ENCODE measurements around the gene ASPRV1.
A peak's percentile ranks its signal among the peaks of the same experiment; 100 is the strongest.

ASPRV1 gene

DNA sequence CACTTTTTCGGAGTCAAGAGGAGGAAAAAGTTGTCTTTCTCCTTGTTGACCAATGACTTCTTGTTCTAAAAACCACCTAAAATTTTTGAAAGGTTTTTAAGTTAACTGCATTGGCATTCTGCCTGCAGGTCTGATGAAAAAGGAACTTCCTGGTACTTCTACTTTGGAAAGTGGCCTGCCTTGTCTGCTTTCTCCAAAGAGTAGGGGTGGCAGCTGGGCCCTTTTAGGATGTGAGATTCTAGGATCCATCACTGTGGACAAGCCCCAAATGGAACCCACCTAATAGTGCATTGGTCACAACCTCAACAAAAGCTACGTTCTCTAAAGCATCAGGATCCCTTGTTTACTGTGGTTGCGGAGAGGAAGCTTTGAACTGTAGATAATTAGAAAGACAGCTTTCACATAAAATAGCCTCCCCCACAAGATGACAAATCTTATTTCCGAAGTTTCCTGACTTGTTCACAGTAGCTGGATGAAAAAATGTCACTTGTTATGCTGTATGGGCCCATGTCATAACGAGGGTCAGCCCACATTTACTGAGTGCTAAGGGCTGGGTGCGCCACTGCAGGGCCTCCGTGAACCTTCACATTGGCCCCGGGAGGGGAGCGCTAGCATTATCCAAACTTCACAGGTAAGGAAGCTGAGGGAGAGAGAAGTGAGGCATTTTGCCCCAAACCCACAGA lies 17.4 kb downstream of the ASPRV1 start:
- no peak for DNase-seq (ENCODE audit: low read depth in 2 of 2, low spot score in 1 of 2)

DNA sequence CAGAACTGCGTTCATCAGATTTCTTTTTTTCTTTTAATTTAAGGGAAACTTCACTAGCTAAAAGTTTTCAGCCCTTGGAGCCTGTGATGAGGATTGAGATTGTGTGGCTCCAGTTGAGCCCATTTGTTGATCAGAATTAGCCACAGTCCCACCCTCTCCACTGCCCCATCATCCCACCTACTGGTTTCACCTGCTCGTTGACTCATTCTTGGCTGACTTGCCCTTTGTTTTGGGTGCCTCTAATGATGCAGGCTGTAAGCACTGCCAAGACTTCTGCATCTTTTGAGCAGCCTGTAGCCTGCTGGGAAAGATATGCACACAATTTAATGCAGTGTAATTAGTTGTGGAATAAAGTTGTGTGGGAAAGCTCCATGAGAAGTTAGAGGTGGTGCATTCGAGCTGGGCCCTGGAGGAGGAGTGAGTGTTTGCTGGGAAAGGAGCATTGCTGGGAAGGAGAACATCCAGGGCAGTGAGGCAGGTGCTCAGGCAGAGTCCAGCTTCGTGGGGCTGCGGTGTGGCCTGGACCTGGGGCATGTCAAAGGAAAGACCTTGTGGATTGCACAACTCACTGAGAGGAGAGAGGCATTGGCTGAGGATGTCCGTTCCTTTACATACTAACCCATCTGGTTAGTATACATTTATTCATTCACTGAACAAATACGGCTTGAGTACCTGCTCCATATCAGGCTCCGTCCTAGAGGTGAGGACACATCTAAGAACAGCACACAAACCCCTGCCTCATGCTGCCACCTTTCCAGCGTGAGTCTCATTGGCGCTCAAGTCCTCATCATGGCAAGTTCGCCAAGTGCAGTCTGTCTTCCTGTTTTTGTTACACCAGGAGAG lies 18.2 kb downstream of the ASPRV1 start:
- no peak for DNase-seq (ENCODE audit: low read depth in 2 of 2, low spot score in 1 of 2)

DNA sequence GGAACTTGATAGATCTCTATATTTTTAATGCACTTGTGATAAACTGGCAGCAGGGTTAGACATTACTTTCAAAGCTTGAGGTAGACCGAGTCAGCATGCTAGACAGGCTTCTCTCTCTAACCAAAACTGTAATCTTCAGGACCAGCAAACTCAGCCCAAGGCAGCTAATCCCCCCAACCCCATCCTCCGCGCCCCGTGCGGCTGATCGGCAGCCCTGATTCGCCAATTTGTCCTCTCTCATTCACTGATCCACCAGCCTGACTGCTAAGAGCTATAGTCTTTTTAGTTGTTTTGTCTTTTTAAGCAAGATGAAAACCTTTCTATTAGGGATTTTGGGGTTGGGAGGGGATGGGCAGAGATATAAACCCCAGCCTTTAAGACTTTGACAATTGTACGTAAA lies 20.7 kb downstream of the ASPRV1 start:
- DNase-seq (ENCODE audit: low read depth in 2 of 2, low spot score in 1 of 2) = no peak

DNA sequence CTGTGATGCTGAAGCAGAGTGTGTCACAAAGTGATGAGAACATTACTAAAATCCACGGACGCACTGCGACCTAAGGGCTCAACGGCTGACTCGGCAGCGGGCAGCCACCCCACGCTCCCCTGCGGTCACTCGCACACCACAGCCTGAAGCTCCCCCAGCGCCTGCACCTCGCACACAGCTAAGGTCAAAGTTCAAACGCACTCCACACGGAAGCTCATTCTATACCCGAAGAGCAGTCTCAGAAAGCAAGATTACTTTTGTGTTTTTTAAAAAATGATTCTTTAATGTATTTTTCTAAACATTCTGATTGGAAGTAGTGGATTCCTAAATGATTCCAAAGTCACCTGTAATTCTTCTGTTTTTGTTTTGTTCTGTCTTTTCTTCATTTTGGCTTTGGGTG lies 21.7 kb downstream of the ASPRV1 start:
- DNase-seq (ENCODE audit: low read depth in 2 of 2, low spot score in 1 of 2) = no peak

DNA sequence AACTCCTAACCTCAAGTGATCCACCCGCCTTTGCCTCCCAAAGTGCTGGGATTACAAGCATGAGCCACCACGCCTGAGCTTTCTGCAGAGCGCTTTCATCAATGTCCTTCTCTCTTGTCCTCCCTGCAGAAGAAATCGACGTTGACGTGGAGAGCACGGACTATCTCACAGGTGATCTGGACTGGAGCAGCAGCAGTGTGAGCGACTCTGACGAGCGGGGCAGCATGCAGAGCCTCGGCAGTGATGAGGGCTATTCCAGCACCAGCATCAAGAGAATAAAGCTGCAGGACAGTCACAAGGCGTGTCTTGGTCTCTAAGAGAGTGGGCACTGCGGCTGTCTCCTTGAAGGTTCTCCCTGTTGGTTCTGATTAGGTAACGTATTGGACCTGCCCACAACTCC lies 23.5 kb downstream of the ASPRV1 start:
- DNase-seq (ENCODE audit: low read depth in 2 of 2, low spot score in 1 of 2) = no peak

GRCh38 chr2:69936906-69937305 lies 24.5 kb downstream of the ASPRV1 start:
- no peak for DNase-seq (ENCODE audit: low read depth in 2 of 2, low spot score in 1 of 2)

DNA sequence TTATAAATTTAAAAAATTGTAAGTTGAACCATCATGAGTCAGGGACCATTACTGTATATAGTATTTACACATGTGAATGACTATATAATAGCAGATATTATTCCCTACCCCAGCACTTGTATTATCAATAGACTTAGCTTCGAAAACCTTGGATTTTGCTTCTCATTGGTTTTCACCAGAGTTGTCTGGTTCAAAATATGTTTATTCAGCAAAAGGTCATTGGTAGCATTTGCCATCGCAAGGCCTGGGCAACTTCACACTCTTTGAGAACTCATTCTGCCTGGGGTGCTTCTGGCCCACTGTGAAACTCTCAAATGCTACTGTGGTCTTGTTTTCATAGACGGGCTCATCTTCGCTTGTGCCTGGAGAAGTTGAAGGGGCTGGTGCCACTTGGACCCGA lies 26.4 kb downstream of the ASPRV1 start:
- DNase-seq (ENCODE audit: low read depth in 2 of 2, low spot score in 1 of 2) = no peak

- no peak for DNase-seq (ENCODE audit: low read depth in 2 of 2, low spot score in 1 of 2)
These were observed 26.9 kb downstream of the ASPRV1 start for GRCh38 chr2:69934614-69934908.

- DNase-seq (ENCODE audit: low read depth in 2 of 2, low spot score in 1 of 2) = no peak
These were observed 27.4 kb downstream of the ASPRV1 start for GRCh38 chr2:69933839-69934613.

- no peak for DNase-seq (ENCODE audit: low read depth in 2 of 2, low spot score in 1 of 2)
These were observed 28.1 kb downstream of the ASPRV1 start for GRCh38 chr2:69933254-69933828.

DNA sequence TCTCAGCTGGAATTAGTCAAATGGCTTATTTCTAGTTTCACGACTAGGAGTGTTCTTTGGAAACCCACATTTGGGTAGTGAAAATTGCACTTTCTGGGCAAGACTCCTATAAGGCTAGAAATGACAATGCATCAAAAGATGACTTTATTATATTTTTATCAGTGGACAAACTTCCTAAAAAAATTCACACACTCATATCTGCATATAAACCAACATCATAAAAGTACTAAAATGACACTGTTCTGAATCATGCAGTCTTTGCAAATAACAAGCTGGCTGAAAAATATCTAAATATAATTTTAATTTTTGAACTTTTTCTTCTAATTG lies 28.9 kb downstream of the ASPRV1 start:
- no peak for DNase-seq (ENCODE audit: low read depth in 2 of 2, low spot score in 1 of 2)

DNA sequence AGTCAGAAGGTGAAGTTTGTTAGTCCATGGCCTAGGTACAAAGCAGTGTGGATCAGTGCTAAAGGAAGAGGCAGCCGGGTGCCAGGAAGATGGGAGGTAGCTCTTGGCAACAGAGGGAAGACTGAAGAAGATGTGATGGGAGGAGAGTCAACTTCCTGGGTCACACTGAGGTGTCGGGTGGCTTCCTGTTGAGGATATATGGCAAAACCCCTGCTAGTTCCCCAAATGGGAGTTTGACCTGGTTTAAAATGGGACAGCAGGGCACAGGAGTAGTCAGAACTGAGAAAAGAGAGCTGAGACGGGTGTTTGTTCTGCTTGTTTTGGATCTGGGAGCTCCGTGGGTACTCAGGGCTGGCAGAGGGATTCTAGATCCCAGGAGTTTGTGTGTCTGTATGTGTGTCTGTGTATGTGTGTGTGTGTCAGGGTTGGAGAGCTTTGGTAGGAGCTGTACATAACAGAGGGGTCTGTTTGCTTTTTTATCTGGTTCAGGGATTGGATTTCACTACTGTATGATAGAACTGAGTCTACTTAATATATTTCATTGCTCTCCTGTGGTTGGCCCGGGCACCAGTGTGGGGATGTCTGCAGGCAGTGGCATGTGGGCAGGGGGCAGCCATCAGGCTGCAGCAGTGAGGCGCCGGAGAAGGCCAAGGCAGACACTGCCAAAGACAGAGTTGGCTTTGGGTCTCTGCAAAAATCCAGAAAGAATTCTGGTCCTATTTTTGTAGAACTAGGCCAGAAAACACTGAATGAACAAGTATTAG lies 29.4 kb downstream of the ASPRV1 start:
- no peak for DNase-seq (ENCODE audit: low read depth in 2 of 2, low spot score in 1 of 2)

DNA sequence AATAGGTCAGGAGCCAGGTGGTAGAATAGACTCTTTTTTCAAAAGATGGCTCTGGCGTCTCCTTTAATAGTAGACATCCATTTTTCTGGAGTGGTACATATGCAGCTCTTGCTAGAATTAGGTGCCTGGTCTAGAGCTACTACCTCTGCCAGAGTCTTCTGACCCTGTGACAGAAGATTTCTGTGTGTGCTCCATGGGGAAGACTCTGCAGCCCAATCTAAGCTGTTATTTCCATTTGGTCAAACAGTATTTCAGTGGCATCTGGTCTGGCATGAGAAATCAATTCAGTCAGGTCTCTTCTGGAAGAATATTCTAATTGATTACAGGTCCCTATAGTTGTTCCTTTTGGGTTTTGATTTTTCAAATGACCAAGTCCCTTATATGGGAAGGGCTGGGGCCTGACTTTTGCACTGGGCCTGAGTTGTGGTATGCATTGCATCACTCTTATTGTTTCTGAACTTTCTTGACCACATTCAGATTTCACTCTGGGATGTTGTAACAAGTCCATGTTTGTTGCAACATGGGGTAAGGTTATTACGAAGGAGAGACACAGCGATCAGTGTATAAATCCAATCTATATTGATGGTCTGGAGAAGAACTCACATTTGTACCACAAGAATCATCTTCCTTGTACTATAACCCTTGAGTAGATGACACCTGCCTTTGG lies 34.4 kb downstream of the ASPRV1 start:
- DNase-seq (ENCODE audit: low read depth in 2 of 2, low spot score in 1 of 2) = no peak

DNA sequence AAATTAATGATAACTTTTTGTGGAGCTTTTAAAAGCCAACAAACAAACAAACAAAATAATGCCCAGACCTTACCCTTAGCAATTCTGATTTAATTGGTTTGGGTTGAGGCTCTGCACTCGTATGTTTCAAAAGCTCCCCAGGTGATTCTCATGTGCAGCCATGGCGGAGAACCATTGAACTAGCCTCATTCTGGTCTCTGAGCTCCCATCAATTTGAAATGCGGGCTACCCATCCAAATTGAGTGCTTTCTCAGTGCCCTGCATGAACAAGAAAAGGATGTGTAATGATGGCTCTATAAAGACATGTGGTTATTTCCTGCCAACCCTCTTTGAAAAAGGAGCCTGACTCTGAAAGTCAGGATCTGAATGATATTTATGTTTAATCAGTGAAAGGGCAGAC lies 38.3 kb downstream of the ASPRV1 start:
- DNase-seq (ENCODE audit: low read depth in 2 of 2, low spot score in 1 of 2) = no peak

GRCh38 chr2:69918401-69918800 lies 43.0 kb downstream of the ASPRV1 start:
- no peak for DNase-seq (ENCODE audit: low read depth in 2 of 2, low spot score in 1 of 2)

DNA sequence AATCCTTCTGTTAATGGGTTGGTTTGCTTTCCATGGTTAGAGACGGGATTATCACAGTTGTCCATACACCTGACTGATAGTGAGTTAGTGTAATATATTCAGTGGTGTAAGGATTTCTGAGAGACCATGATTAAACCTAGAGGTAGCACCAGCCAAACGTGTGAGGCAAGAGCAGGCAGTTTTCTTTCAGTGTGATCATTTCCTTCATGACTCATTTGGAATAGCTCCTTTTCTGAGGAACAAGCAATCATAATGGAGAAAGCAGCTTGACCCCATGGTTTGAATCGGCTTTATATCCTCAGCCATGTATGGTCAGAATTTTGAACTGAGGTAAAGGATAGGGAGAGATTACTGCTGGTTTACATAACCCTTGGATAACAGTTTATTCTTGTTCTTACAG lies 43.6 kb downstream of the ASPRV1 start:
- DNase-seq (ENCODE audit: low read depth in 2 of 2, low spot score in 1 of 2) = no peak

DNA sequence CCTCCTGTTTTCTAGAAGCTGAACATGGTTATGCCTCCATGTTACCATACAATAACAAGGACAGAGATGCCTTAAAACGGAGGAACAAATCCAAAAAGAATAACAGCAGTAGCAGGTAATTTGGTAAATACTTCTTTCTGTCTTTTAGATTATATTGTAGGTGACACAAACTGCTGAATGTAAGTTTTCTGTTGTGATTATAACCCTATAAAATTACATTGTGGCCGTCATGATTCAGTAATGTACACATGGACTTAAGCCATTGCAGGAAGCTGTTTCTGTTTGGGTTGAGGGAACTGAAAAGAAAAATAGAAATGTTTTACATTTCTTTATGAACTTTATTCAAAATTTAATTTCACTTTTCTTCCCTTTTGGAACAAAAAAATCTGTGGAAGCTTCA lies 45.3 kb downstream of the ASPRV1 start:
- no peak for DNase-seq (ENCODE audit: low read depth in 2 of 2, low spot score in 1 of 2)

- peak in 1 of 2 donors; percentile 100 for DNase-seq (ENCODE audit: low read depth in 2 of 2, low spot score in 1 of 2)
These were observed 46.2 kb downstream of the ASPRV1 start, which contains the start of gene MXD1 for GRCh38 chr2:69914950-69915945. MXD1 (plus strand) TSS chr2:69915109; CDS start chr2:69915331, 222 bp downstream.

All from stimulated activated CD8-positive, alpha-beta memory T cell treated with anti-CD3 and anti-CD28 coated beads, Interleukin-4, amount 100 ng/mL, for 1 hour (primary cell).